Upper lobe of left lung (tissue), 4 donors: ENCODE results near the gene GPALPP1.
"Not testable (repeated sequence)": the region's sequence is repeated elsewhere in the genome, so short reads cannot be mapped to it uniquely, and the experiment has no call there.

ENCODE experiments used
- EP300 ChIP-seq, 4 donors: sonication (generic); formaldehyde crosslinking; IDR thresholded peaks; one replicate each; pipeline ENCODE4 v1.5.1; 2017; ENCODE audit warnings: antibody characterized with exemption in 4 of 4, control low read depth in 2 of 4
- POLR2A ChIP-seq, 4 donors: fragments of 450-650 bp; IDR thresholded peaks; one replicate each; pipeline ENCODE4 v1.5.1; 2016 to 2017; ENCODE audit warnings: antibody characterized with exemption in 4 of 4, mild to moderate bottlenecking in 2 of 4
- POLR2AphosphoS5 ChIP-seq, 2 donors: sonication (generic); formaldehyde crosslinking; IDR thresholded peaks; one replicate each; pipeline ENCODE4 v1.5.1; 2017; ENCODE audit warnings: antibody characterized with exemption in 2 of 2
- TF ChIP-seq, protein P1 (sequence below), 6 experiments: fragments of 450-650 bp in 4 of 6; fragments of 200-600 bp in 2 of 6; sonication (generic) in 2 of 6; IDR thresholded peaks; one replicate each; pipeline ENCODE4 v1.5.1; 2016 to 2019; ENCODE audit warnings: antibody characterized with exemption in 6 of 6

DNA sequence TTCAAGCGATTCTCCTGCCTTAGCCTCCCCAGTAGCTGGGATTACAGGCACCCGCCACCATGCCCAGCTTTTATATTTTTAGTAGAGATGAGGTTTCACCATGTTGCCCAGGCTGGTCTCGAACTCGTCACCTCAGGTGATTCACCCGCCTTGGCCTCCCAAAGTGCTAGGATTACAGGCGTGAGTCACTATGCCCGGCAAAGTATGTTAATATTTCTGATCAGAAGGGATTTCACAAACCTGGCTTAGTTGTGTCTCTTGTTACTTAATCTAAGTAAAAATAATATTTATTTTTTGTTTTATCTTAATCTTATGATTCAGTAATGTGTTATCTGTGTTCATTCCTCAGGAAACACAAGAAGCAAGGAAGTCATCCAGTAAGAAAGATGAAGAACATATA, 30.6 kb downstream of the GPALPP1 start:
- TF ChIP-seq POLR2A, EP300, POLR2AphosphoS5 (IDR thresholded peaks at IDR 0.05): not testable (repeated sequence)
- TF ChIP-seq, protein P1, sequence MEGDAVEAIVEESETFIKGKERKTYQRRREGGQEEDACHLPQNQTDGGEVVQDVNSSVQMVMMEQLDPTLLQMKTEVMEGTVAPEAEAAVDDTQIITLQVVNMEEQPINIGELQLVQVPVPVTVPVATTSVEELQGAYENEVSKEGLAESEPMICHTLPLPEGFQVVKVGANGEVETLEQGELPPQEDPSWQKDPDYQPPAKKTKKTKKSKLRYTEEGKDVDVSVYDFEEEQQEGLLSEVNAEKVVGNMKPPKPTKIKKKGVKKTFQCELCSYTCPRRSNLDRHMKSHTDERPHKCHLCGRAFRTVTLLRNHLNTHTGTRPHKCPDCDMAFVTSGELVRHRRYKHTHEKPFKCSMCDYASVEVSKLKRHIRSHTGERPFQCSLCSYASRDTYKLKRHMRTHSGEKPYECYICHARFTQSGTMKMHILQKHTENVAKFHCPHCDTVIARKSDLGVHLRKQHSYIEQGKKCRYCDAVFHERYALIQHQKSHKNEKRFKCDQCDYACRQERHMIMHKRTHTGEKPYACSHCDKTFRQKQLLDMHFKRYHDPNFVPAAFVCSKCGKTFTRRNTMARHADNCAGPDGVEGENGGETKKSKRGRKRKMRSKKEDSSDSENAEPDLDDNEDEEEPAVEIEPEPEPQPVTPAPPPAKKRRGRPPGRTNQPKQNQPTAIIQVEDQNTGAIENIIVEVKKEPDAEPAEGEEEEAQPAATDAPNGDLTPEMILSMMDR (IDR thresholded peaks at IDR 0.05), result not testable (repeated sequence)
